Ovary (tissue), 3 donors: ENCODE results near the gene EPN1.

Experiments
- EP300 ChIP-seq: sonication (generic); formaldehyde crosslinking; IDR thresholded peaks from one replicate; pipeline ENCODE4 v1.6.1; 2017; ENCODE audit warnings: antibody characterized with exemption
- POLR2A ChIP-seq: fragments of 450-650 bp; IDR thresholded peaks from one replicate; pipeline ENCODE4 v1.6.1; 2017; ENCODE audit warnings: antibody characterized with exemption, mild to moderate bottlenecking, moderate library complexity
- TF ChIP-seq, protein P1 (sequence below), 3 donors: fragments of 450-650 bp in 2 of 3; fragments of 200-600 bp in 1 of 3; IDR thresholded peaks; one replicate each; pipeline versions ENCODE4 v1.5.1 to v1.8.0; 2016 to 2022; ENCODE audit warnings: antibody characterized with exemption in 3 of 3, mild to moderate bottlenecking in 1 of 3
- donor health status: DM: no; HTN: no; CAD: no.

DNA sequence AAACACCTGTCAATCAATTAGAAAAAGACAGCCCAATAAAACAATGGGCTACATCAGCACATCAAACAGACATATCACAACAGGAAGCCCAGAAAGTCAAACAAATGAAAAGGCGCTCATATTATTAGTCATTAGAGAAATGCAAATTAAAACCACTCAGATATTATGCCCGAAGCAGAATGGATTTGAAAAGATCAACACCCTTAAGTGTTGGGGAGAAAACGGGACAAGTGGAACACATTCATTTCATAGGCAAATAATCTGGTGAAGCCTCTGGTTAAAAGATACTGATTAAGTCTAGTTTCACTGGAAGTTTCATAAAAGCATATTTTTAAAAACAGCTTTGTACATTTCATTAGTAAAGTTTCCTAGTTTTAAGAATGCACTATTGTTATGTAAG, 45.8 kb downstream of the EPN1 start:
- no peak for TF ChIP-seq EP300
- TF ChIP-seq, protein P1, sequence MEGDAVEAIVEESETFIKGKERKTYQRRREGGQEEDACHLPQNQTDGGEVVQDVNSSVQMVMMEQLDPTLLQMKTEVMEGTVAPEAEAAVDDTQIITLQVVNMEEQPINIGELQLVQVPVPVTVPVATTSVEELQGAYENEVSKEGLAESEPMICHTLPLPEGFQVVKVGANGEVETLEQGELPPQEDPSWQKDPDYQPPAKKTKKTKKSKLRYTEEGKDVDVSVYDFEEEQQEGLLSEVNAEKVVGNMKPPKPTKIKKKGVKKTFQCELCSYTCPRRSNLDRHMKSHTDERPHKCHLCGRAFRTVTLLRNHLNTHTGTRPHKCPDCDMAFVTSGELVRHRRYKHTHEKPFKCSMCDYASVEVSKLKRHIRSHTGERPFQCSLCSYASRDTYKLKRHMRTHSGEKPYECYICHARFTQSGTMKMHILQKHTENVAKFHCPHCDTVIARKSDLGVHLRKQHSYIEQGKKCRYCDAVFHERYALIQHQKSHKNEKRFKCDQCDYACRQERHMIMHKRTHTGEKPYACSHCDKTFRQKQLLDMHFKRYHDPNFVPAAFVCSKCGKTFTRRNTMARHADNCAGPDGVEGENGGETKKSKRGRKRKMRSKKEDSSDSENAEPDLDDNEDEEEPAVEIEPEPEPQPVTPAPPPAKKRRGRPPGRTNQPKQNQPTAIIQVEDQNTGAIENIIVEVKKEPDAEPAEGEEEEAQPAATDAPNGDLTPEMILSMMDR (IDR thresholded peaks at IDR 0.05) = no peak
- no peak for TF ChIP-seq POLR2A
